Muscle layer of colon (tissue), 2 donors: ENCODE measurements around the gene IL3.

ENCODE experiments used
- H3K27ac ChIP-seq: one replicate; pipeline ENCODE4 v1.7.0; 2013; ENCODE audit warnings: low read depth, mild to moderate bottlenecking, low read length, moderate library complexity
- H3K27me3 ChIP-seq, 2 donors: one replicate each; pipeline ENCODE4 v1.7.0; 2013; ENCODE audit warnings: low read length in 2 of 2, mild to moderate bottlenecking in 2 of 2; ENCODE audit not compliant: insufficient read depth in 2 of 2, control insufficient read depth in 1 of 2
- H3K36me3 ChIP-seq: one replicate; pipeline ENCODE4 v1.7.0; 2013; ENCODE audit warnings: mild to moderate bottlenecking, low read length; ENCODE audit not compliant: insufficient read depth
- H3K4me1 ChIP-seq: one replicate; pipeline ENCODE4 v1.7.0; 2013; ENCODE audit warnings: mild to moderate bottlenecking, low read length; ENCODE audit not compliant: insufficient read depth
- H3K4me3 ChIP-seq, 2 donors: one replicate each; pipeline ENCODE4 v1.7.0; 2013; ENCODE audit warnings: low read length in 2 of 2, low read depth in 1 of 2, mild to moderate bottlenecking in 1 of 2, moderate library complexity in 1 of 2
- H3K9ac ChIP-seq: one replicate; pipeline ENCODE4 v1.7.0; 2013; ENCODE audit warnings: low read length
- H3K9me3 ChIP-seq: one replicate; pipeline ENCODE4 v1.7.0; 2013; ENCODE audit warnings: mild to moderate bottlenecking, low read length
- donor health status: abdominal sarcoma.
- donor health status: Adenocarcinoma of cecum.

IL3 gene

DNA sequence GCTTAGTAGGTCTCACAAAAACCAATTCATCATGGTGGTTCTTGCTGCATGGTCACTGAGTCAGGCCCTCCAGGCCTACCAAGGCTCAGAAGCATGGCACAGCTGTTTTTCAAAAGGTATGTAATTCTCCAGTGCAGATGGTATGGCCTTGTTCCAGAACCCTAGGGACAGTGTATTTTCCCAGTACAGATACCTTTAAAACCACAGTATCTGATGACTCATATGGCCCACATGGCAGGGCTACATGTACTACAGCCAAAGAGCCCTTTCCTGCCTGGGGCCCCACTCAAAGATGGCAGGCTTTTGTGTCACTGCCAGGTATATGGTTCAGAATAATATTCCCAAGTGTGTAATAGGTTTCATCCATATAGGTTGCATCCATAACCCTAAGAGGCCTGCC, 29.7 kb downstream of the IL3 start:
- no peaks in the 10 kb centered on the region for H3K9me3 ChIP-seq
- H3K4me1 ChIP-seq: peaks cover 10% of the 10 kb centered on the region
- H3K4me3 ChIP-seq: no peak overlapping the region
- no peak overlapping the region for H3K9ac ChIP-seq
- no peaks in the 10 kb centered on the region for H3K36me3 ChIP-seq
- no peak overlapping the region for H3K27ac ChIP-seq
- no peaks in the 10 kb centered on the region for H3K27me3 ChIP-seq

DNA sequence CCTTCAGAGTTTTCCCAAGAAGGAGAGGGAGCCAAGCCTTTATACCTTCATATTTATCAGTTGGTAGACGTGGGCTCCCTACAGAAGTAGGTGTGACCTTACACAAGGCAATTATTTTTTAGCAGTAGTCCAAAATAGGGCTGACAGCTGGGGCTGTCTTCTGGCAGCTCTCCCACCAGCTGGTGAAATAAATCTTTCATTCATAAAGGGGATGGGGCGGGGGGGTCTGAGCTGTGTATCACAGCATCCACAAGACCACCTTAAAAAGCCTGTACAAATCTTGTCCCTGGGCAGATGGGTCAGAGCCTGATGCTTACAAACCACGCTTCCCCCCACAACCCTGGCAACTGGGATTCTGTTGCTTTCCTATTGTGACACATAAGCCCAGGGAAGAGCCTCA, 32.8 kb downstream of the IL3 start:
- Histone ChIP-seq H3K27ac (no peak overlapping the region), H3K4me1 (no peaks in the 10 kb centered on the region), H3K9me3 (no peaks in the 10 kb centered on the region), H3K9ac (no peak overlapping the region), H3K27me3 (no peaks in the 10 kb centered on the region), H3K36me3 (no peaks in the 10 kb centered on the region), H3K4me3 (no peak overlapping the region)

DNA sequence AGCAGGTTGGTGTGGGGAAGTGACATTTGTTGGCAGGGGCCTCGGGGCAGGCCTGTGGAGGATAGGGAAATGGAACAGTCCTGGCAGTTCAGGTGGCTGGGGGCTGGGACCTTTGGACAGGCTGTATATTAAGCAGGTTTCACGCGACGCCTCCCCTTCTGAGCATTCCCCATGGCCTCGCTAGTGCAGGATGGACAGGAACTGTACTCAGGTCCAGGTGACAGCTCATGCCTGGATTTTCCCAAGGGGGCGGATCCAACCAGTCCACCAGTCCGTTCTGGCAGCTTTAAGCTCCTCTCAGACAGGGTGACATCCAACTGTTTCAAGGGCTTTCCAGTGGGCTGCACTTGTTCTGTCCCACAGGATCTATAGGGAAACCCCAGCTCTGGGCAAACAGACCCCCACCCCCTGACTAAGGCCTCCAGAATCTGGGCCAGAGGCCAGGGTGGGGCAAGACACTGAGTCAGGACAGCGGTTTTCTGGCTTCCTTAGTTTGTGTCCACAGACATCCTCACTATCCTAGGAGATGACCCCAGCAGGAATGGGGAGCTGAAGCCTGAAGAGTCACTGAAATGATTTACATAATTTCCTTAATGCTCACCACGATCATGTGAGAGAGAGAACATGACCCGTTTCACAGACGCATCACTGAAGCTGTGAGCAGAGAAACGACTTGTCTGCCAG, 34.1 kb downstream of the IL3 start:
- H3K36me3 ChIP-seq: no peaks in the 10 kb centered on the region
- no peaks in the 10 kb centered on the region for H3K27me3 ChIP-seq
- no peak overlapping the region for H3K9ac ChIP-seq
- H3K9me3 ChIP-seq: no peaks in the 10 kb centered on the region
- no peaks in the 10 kb centered on the region for H3K4me1 ChIP-seq
- H3K4me3 ChIP-seq: no peak overlapping the region
- no peak overlapping the region for H3K27ac ChIP-seq

DNA sequence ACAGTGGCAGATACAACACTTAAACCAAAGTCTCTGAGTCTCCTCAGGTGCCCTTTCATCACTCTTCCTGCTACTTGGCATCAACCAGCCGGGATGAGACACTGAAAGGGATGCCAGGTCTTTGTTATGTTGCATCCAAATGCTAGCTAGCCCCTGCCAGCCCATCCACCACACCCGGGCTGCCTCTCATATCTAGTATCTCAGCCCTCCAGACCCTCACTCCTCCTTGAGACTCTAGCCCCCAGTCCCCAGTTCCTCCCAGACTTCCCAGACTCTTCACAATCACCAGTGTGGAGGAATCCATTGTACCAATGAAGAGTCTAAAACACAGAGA, 34.6 kb downstream of the IL3 start:
- H3K36me3 ChIP-seq: no peaks in the 10 kb centered on the region
- H3K9ac ChIP-seq: no peak overlapping the region
- no peak overlapping the region for H3K27ac ChIP-seq
- no peaks in the 10 kb centered on the region for H3K27me3 ChIP-seq
- H3K4me3 ChIP-seq: no peak overlapping the region
- H3K9me3 ChIP-seq: no peaks in the 10 kb centered on the region
- H3K4me1 ChIP-seq: no peaks in the 10 kb centered on the region

DNA sequence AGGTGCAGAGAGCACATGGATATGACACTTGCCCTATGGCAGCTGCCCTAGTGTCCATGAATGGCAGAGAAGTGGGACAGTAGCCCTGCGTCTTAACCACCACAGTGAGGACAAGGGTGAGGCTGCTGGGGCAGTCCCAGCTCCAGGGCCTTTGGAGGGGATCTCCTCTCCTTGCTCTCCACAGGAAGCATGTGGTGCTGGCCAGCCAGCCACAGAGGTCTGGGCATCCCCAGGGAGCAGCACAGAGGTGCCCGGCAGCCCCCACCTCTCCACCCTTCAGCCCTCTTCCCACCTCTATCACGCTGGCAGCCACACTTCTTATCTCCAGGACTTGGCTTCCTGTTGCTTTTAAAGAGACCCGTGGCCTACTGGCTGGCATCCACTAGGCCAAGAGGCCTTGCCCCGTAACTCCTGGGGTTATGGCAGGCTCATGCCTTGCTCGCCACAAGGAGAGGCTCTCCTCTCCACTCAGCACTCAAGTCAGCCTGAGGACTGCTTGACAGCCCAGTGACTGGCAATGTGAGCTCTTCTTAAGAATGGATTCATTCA, 35.0 kb downstream of the IL3 start:
- H3K36me3 ChIP-seq: no peaks in the 10 kb centered on the region
- no peaks in the 10 kb centered on the region for H3K27me3 ChIP-seq
- no peak overlapping the region for H3K4me3 ChIP-seq
- H3K9ac ChIP-seq: no peak overlapping the region
- H3K4me1 ChIP-seq: no peaks in the 10 kb centered on the region
- H3K27ac ChIP-seq: no peak overlapping the region
- H3K9me3 ChIP-seq: no peaks in the 10 kb centered on the region

DNA sequence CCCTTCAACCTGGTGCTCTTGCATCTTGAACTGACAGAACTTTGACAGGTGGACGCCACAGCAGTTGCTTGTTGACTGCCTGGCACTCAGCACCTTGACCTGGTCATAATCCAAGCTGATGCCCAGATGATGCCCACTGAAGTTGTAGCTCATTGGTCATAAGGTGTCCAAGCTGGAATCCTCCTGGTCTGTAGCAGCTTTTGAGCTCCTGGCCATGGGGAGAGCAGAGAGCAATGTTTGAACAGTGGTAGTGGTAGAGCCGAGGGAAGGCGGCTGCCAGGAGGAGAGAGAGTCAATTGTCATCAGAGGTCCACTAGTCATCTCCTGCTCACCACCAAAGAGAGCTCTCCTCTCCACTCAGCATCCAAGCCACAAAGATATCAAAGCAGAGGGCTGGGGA, 36.4 kb downstream of the IL3 start:
- Histone ChIP-seq H3K4me3 (no peak overlapping the region), H3K9me3 (no peaks in the 10 kb centered on the region), H3K36me3 (no peaks in the 10 kb centered on the region), H3K9ac (no peak overlapping the region), H3K27me3 (no peaks in the 10 kb centered on the region), H3K4me1 (no peaks in the 10 kb centered on the region), H3K27ac (no peak overlapping the region)

DNA sequence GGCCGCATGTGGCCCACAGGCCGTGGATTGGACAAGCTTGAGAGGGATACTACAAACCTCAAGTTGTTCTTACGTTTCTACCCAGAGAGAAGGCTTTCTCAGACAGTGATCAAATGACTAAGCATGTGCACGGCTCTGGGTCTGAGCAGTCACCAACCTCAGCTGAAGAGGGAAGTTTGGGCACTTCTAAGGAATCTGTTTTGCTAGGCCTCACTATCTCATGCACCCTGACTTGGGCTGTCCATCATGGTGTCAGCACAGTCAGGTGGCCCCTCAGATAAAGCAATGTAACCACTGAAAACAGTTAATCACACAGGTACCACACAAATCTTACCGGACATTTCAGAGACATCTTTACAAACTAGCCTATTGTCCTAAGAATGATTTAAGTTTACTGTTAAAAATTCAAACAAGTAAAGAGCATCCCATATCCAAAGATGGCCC, 37.7 kb downstream of the IL3 start:
- no peaks in the 10 kb centered on the region for H3K36me3 ChIP-seq
- H3K4me1 ChIP-seq: peaks cover 2% of the 10 kb centered on the region
- H3K9me3 ChIP-seq: no peaks in the 10 kb centered on the region
- H3K27ac ChIP-seq: no peak overlapping the region
- no peak overlapping the region for H3K4me3 ChIP-seq
- no peaks in the 10 kb centered on the region for H3K27me3 ChIP-seq
- H3K9ac ChIP-seq: no peak overlapping the region

DNA sequence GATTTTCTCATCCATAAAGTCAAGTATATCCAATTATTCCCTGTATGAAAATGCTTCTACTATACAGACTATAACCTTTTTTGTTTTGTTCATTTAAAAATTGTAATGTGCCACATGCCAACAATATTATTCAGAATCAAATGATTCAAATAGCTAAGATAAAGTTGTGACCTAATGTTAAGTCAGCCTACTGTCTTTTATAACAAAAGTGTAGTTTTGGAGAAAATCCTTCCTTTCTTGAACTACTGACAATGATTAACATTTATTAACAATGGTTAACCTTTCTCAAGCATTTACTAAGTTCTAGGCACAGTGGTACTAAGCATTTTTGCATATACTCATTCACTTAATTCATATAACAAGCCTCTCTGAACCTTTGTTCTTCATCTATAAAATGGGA, 38.2 kb downstream of the IL3 start:
- H3K4me1 ChIP-seq: peaks cover 6% of the 10 kb centered on the region
- H3K9ac ChIP-seq: no peak overlapping the region
- H3K9me3 ChIP-seq: no peaks in the 10 kb centered on the region
- no peak overlapping the region for H3K4me3 ChIP-seq
- no peak overlapping the region for H3K27ac ChIP-seq
- no peaks in the 10 kb centered on the region for H3K27me3 ChIP-seq
- H3K36me3 ChIP-seq: no peaks in the 10 kb centered on the region

DNA sequence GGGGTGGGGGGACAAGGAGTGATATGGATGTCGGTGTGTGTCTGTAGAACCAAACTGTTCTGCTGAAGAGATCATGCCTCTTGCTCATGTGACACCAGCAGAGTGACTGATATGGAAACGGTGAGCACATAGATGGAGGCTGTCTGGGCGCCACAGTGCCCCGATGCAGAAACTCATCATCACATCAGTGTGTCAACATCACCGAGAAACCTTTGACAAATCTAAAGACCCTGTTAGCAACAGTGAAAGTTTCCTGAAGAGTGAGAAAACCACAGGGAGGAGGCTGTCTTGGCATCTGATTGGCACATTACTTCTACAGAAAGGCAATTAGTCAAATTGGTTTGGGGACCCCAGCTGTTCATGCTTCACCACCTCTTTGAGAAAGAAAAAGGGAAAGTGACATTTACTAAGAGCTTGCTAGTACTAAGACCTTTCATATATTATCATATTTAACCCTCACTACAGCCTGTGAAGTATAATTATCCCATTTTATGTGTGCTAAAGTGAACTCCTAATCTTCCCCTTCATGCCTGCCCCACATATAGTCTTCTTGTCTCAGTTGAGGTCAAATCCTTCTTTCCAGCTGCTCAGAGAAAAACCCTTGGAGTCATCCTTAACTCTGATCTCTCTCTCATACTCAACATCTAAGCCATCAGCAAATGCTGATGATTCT, 38.8 kb downstream of the IL3 start:
- Histone ChIP-seq H3K27me3 (no peaks in the 10 kb centered on the region), H3K4me1 (peaks cover 8% of the 10 kb centered on the region), H3K27ac (no peak overlapping the region), H3K36me3 (no peaks in the 10 kb centered on the region), H3K4me3 (no peak overlapping the region), H3K9me3 (no peaks in the 10 kb centered on the region), H3K9ac (no peak overlapping the region)

DNA sequence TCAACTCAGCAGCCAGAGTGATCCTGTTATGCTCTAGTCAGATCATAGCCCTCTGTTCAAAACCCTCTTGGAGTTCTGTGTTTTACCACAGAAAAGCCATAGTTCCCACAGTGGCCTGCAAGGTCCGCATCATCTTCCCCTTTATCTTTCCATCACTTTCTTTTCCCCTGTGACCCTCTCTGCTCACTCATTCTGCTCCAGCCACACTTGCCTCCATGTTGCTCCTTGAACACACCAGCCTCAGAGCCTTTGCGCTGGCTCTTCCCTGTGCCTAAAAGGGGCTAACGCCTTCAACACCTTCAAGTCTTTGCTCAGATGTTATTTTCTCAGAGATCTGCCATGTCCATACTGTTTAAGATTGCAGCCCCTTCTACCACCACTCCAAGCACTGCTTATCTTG, 39.5 kb downstream of the IL3 start:
- Histone ChIP-seq H3K27ac (no peak overlapping the region), H3K9ac (no peak overlapping the region), H3K4me1 (peaks cover 8% of the 10 kb centered on the region), H3K27me3 (no peaks in the 10 kb centered on the region), H3K36me3 (no peaks in the 10 kb centered on the region), H3K4me3 (no peak overlapping the region), H3K9me3 (no peaks in the 10 kb centered on the region)

DNA sequence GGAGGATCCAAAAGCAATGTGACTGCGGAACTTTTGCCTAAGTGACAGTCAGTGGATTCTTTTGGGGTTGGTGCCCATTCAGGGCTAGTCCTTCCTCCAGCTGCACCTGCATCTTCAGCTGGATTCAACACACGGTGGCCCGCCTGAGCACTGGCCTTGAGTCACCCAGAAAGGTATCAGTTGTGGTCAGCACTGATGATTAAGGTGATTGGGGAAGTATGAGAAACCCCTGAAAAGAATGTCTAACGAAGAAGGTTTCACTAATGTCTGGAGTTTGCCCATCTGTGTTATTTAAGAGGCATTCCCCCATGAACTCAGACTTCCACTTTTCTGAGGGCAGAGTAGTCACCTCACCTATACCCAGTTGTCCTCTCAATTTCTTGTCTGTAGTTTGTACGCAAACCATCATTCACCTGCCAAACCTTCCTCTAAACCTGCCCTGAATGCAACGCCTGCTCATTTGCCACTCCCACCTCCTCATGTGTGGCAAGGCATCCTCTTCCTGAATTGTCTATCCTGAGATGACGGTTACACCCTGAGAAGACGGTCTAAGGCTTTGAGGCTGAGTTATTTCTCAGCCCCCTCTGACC, 40.3 kb downstream of the IL3 start:
- Histone ChIP-seq H3K4me3 (no peak overlapping the region), H3K9me3 (no peaks in the 10 kb centered on the region), H3K4me1 (peaks cover 8% of the 10 kb centered on the region), H3K27ac (no peak overlapping the region), H3K27me3 (no peaks in the 10 kb centered on the region), H3K9ac (no peak overlapping the region), H3K36me3 (no peaks in the 10 kb centered on the region)
